ENCODE results near the gene NFATC2IP. TPM values are rescaled to one million over a fixed set of nuclear protein-coding genes. Genes with fewer than 3 reads are reported as not detected.

Gene NFATC2IP
- total RNA-seq, 4 donors from 2014 or later, result 26.4 to 65.3 (median 35.1) TPM

DNA sequence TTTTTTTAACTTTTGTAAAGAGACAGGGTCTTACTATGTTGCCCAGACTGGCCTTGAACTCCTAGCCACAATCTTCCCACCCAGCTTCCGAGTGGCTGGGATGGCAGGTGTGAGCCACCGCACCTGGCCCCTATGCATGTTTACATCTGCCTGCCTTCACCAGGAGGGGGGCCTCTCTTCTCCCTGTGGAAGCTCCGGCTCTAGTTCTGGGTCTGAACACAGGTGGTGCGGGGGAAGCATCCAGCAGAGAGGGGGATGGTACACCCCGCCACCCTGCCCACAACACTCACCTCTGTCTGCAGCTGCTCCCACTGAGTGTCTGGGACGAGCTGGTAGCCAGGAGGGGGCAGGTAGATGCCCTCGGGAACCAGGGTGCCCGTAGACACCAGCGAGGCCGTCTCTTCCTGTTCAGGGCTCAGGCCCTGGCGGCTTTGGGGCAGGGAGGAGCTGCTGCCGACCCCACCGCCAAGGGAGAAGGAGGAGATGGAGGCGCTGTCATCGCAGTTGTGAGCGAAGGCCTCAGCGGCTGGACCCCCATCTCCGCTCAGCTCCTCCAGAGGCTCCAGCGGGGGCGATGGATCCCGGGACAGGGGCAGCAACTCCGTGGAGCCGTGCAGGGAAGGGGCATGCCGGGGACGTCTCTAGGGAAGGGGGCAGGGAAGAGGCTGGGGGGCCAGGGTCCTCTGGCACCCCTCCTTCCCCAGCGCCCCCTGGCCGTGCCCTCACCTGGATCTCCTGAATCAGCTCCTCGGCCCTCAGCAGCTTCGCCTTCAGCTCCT lies 36.6 kb upstream of the NFATC2IP start:
- Histone ChIP-seq H3K4me1 (no peaks in the 10 kb centered on the region), H3K9me3 (no peaks in the 10 kb centered on the region), H3K27me3 (no peaks in the 10 kb centered on the region), H3K36me3 (peaks cover 66% of the 10 kb centered on the region), H3K4me3 (no peak overlapping the region), H3K27ac (no peak overlapping the region)
- DNase-seq (ENCODE audit: low spot score in 2 of 2), result no peak
- WGBS, result 96% methylated on average over 17 of the region's 29 CpGs
- TF ChIP-seq, protein P1, sequence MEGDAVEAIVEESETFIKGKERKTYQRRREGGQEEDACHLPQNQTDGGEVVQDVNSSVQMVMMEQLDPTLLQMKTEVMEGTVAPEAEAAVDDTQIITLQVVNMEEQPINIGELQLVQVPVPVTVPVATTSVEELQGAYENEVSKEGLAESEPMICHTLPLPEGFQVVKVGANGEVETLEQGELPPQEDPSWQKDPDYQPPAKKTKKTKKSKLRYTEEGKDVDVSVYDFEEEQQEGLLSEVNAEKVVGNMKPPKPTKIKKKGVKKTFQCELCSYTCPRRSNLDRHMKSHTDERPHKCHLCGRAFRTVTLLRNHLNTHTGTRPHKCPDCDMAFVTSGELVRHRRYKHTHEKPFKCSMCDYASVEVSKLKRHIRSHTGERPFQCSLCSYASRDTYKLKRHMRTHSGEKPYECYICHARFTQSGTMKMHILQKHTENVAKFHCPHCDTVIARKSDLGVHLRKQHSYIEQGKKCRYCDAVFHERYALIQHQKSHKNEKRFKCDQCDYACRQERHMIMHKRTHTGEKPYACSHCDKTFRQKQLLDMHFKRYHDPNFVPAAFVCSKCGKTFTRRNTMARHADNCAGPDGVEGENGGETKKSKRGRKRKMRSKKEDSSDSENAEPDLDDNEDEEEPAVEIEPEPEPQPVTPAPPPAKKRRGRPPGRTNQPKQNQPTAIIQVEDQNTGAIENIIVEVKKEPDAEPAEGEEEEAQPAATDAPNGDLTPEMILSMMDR (IDR thresholded peaks at IDR 0.05), result no peak
- TF ChIP-seq POLR2A (IDR thresholded peaks at IDR 0.05), result no peak
- TF ChIP-seq EP300 (IDR thresholded peaks at IDR 0.05), result no peak
- no peak for TF ChIP-seq POLR2AphosphoS5 (IDR thresholded peaks at IDR 0.05)

DNA sequence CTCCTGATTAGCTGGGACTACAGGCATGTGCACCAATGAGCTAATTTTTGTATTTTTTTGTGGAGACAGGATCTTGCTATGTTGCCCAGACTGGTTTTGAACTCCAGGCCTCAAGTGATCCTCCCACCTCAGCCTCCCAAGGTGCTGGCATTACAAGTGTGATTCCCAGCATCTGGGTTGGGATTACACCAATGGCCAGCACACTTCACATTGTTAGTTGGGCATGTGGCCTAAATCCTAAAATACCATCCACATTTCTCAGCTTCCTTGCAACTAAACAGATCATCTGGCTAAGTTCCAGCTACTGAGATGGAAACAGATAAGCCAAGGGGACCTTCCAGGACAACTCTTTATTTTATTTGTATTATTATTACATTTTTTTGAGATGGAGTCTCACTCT lies 35.6 kb upstream of the NFATC2IP start:
- no peak for TF ChIP-seq POLR2AphosphoS5 (IDR thresholded peaks at IDR 0.05)
- no peak for TF ChIP-seq EP300 (IDR thresholded peaks at IDR 0.05)
- TF ChIP-seq, protein P1 (IDR thresholded peaks at IDR 0.05), result no peak
- TF ChIP-seq POLR2A (IDR thresholded peaks at IDR 0.05), result no peak
- H3K4me3 ChIP-seq, result no peak overlapping the region
- H3K36me3 ChIP-seq, result peaks cover 68% of the 10 kb centered on the region
- no peaks in the 10 kb centered on the region for H3K27me3 ChIP-seq
- no peak overlapping the region for H3K27ac ChIP-seq
- H3K4me1 ChIP-seq, result no peaks in the 10 kb centered on the region
- no peaks in the 10 kb centered on the region for H3K9me3 ChIP-seq
- DNase-seq (ENCODE audit: low spot score in 2 of 2), result no peak

DNA sequence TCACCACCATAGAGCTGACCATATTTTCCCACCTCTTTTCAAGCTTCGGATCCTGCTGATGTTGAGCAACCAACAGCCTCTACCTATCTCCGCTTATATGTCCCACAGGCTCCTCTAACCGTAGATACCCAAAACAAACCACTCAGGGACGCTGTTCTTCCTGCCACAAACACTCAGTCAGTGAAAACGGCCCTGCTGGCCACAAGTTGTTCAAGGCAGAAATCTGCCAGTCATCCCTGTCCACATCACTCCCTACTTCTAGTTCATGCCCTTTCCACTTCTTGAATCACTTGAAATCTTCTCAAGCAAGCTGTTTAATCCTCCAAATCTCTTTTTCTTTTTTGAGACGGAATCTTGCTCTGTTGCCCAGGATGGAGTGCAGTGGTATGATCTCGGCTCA lies 33.6 kb upstream of the NFATC2IP start:
- H3K27ac ChIP-seq, result no peak overlapping the region
- DNase-seq (ENCODE audit: low spot score in 2 of 2), result no peak
- 91% methylated on average over 7 of the region's 7 CpGs for WGBS
- H3K4me1 ChIP-seq, result no peaks in the 10 kb centered on the region
- no peaks in the 10 kb centered on the region for H3K9me3 ChIP-seq
- no peaks in the 10 kb centered on the region for H3K27me3 ChIP-seq
- peaks cover 64% of the 10 kb centered on the region for H3K36me3 ChIP-seq
- H3K4me3 ChIP-seq, result no peak overlapping the region
- TF ChIP-seq POLR2A (IDR thresholded peaks at IDR 0.05) (no peak), EP300 (IDR thresholded peaks at IDR 0.05) (no peak), POLR2AphosphoS5 (IDR thresholded peaks at IDR 0.05) (no peak)
- TF ChIP-seq, protein P1 (IDR thresholded peaks at IDR 0.05), result no peak

DNA sequence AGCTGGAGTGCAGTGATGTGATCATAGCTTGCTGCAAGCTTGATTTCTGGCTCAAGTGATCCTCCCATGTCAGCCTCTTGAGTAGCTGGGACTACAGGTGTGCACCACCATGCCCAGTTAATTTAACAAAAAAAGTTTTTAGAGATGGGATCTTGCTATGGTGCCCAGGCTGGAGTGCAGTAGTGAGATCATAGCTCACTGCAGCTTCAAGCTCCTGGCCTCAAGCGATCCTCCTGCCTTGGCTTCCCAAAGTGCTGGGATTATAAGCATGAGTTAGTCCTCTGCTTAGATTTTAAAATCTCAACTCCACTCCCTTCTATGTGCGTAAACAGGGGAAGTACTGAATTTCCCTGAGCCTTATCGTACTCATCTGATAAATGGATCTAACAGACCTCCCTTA lies 32.0 kb upstream of the NFATC2IP start:
- H3K4me3 ChIP-seq, result no peak overlapping the region
- 100% methylated on average over 3 of the region's 3 CpGs for WGBS
- no peak overlapping the region for H3K27ac ChIP-seq
- H3K36me3 ChIP-seq, result peaks cover 52% of the 10 kb centered on the region
- no peaks in the 10 kb centered on the region for H3K27me3 ChIP-seq
- peaks cover 3% of the 10 kb centered on the region for H3K4me1 ChIP-seq
- TF ChIP-seq POLR2AphosphoS5 (IDR thresholded peaks at IDR 0.05) (no peak), POLR2A (IDR thresholded peaks at IDR 0.05) (no peak), EP300 (IDR thresholded peaks at IDR 0.05) (no peak)
- TF ChIP-seq, protein P1 (IDR thresholded peaks at IDR 0.05), result no peak
- no peaks in the 10 kb centered on the region for H3K9me3 ChIP-seq
- no peak for DNase-seq (ENCODE audit: low spot score in 2 of 2)

DNA sequence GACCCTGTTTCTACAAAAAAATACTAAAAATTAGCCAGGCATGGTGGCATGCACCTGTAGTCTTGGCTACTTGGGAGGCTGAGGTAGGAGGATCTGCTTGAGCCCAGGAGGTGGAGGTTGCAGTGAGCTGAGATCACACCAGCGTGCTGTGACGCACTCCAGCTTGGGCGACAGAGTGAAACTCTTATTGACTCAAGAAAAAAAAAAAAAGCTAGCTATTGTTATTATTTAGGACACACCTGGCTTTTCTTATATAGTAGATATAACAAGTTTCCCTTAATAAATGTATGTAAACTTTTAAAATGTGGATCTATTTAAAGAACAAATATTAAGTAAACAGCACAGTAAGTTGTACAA lies 27.5 kb upstream of the NFATC2IP start:
- Histone ChIP-seq H3K36me3 (peaks cover 23% of the 10 kb centered on the region), H3K27ac (peak overlapping the region; percentile 95), H3K4me1 (peaks cover 18% of the 10 kb centered on the region), H3K27me3 (no peaks in the 10 kb centered on the region), H3K9me3 (no peaks in the 10 kb centered on the region), H3K4me3 (no peak overlapping the region)
- TF ChIP-seq POLR2AphosphoS5 (IDR thresholded peaks at IDR 0.05) (no peak), POLR2A (IDR thresholded peaks at IDR 0.05) (no peak), EP300 (IDR thresholded peaks at IDR 0.05) (no peak)
- TF ChIP-seq, protein P1 (IDR thresholded peaks at IDR 0.05), result no peak
- WGBS, result 91% methylated on average over 3 of the region's 3 CpGs
- DNase-seq (ENCODE audit: low spot score in 2 of 2), result no peak

Data from suprapubic skin (tissue), 4 donors.